Natural killer cell (primary cell): Measurements from ENCODE around the gene ARGLU1. TPM values are rescaled to one million over a fixed set of nuclear protein-coding genes. Genes with fewer than 3 reads are reported as not detected.

Experiments
- ATAC-seq, 3 donors: fragments of 150-1000 bp in 2 of 3; fragments of 200-7000 bp in 1 of 3; cut with Tn5 transposase; 1 replicate in 1 of 3; 2 replicates in 2 of 3; pipeline ENCODE4 v1.10.0; 2021; ENCODE audit warnings: mild to moderate bottlenecking in 2 of 3, moderate library complexity in 2 of 3
- DNase-seq, 2 donors: peaks; one replicate each; pipeline versions ENCODE4 v3.0.0 to v3.0.0-alpha.2; 2013 to 2021; ENCODE audit warnings: mixed read lengths in 1 of 2
- H3K27ac ChIP-seq: one replicate; pipeline ENCODE4 v1.5.1; 2013; ENCODE audit warnings: mild to moderate bottlenecking, low read length
- H3K27me3 ChIP-seq: one replicate; pipeline ENCODE4 v1.6.1; 2013; ENCODE audit warnings: low read length; ENCODE audit not compliant: control insufficient read depth, insufficient read depth
- H3K36me3 ChIP-seq: one replicate; pipeline ENCODE4 v1.6.1; 2013; ENCODE audit warnings: low read length; ENCODE audit not compliant: control insufficient read depth, insufficient read depth
- H3K4me1 ChIP-seq: one replicate; pipeline ENCODE4 v1.6.1; 2013; ENCODE audit warnings: low read length; ENCODE audit not compliant: control insufficient read depth, insufficient read depth
- H3K4me3 ChIP-seq: one replicate; pipeline ENCODE4 v1.5.1; 2013; ENCODE audit warnings: low read length
- H3K9me3 ChIP-seq: one replicate; pipeline ENCODE4 v1.6.1; 2013; ENCODE audit warnings: low read length; ENCODE audit not compliant: control insufficient read depth, insufficient read depth
- H3K27ac Mint-ChIP-seq, 2 donors: one replicate each; pipeline ENCODE4 v1.8.0; 2022; ENCODE audit warnings: mild to moderate bottlenecking in 2 of 2, mixed read lengths in 2 of 2, moderate library complexity in 1 of 2
- H3K27me3 Mint-ChIP-seq, 2 donors: one replicate each; pipeline ENCODE4 v1.8.0; 2022; ENCODE audit warnings: low read depth in 2 of 2, mixed read lengths in 2 of 2
- H3K36me3 Mint-ChIP-seq: one replicate; pipeline ENCODE4 v1.8.0; 2022; ENCODE audit warnings: mixed read lengths
- H3K4me1 Mint-ChIP-seq, 2 donors: one replicate each; pipeline ENCODE4 v1.8.0; 2022; ENCODE audit warnings: mixed read lengths in 2 of 2
- H3K4me3 Mint-ChIP-seq: one replicate; pipeline ENCODE4 v1.8.0; 2022; ENCODE audit warnings: mild to moderate bottlenecking, moderate library complexity, mixed read lengths
- H3K9me3 Mint-ChIP-seq, 2 donors: one replicate each; pipeline ENCODE4 v1.8.0; 2022; ENCODE audit warnings: mixed read lengths in 2 of 2
- CTCF ChIP-seq: fragments of 200-600 bp; IDR thresholded peaks from one replicate; pipeline ENCODE4 v1.8.0; 2022; ENCODE audit warnings: antibody characterized with exemption
- WGBS: methylation state at CpG from one replicate; pipeline ENCODE4 v1.1.7; 2013; ENCODE audit warnings: missing lambda C conversion rate; ENCODE audit not compliant: insufficient coverage; 5-methylcytosine and 5-hydroxymethylcytosine counted together
- intact Hi-C: fragments of 100-400 bp; cut with micrococcal nuclease; formaldehyde crosslinking; loops from one replicate; pipeline ENCODE4 v1.14.2; 2022
- total RNA-seq, 4 donors: library from RNA; stranded (reverse); fragments of 120-200 nt in 1 of 4; gene quantifications; one replicate each; pipeline versions ENCODE4 v1.2.3 to v1.2.4, GENCODE V29; 2013 to 2022

The ARGLU1 gene
- total RNA-seq, 3 donors from 2014 or later (not counting 1 experiment from before 2014, with no cell fraction given) = 158 to 179 (median 161) TPM

GRCh38 chr13:106493533-106494220, 74.3 kb downstream of the ARGLU1 start:
- Histone ChIP-seq H3K9me3 (no peaks in the 10 kb centered on the region), H3K4me3 (no peak overlapping the region), H3K36me3 (no peaks in the 10 kb centered on the region), H3K27ac (no peak overlapping the region), H3K4me1 (peaks cover 17% of the 10 kb centered on the region), H3K27me3 (peaks cover 18% of the 10 kb centered on the region)
- Mint-ChIP-seq H3K4me1 (peaks cover 29 to 33% of the 10 kb centered on the region in 2 donors), H3K4me3 (no peak overlapping the region), H3K36me3 (no peaks in the 10 kb centered on the region), H3K27ac (no peak overlapping the region), H3K27me3 (peaks cover 37 to 69% of the 10 kb centered on the region in 2 donors), H3K9me3 (no peaks in the 10 kb centered on the region)
- ATAC-seq = peak in 2 of 3 donors; percentile 54 to 85
- WGBS = 16% methylated on average over 16 of the region's 17 CpGs
- intact Hi-C loops = no loop called here
- no peak for TF ChIP-seq CTCF
- DNase-seq = peak in 1 of 2 donors; percentile 25

GRCh38 chr13:106492588-106493475, 75.1 kb downstream of the ARGLU1 start:
- H3K4me1 ChIP-seq = peaks cover 17% of the 10 kb centered on the region
- Mint-ChIP-seq H3K4me1 (peaks cover 26% of the 10 kb centered on the region in 2 donors), H3K27ac (no peak overlapping the region), H3K36me3 (no peaks in the 10 kb centered on the region), H3K4me3 (no peak overlapping the region), H3K9me3 (no peaks in the 10 kb centered on the region), H3K27me3 (peaks cover 33 to 61% of the 10 kb centered on the region in 2 donors)
- DNase-seq (no peak), ATAC-seq (no peak)
- no peak for TF ChIP-seq CTCF
- H3K27me3 ChIP-seq = peaks cover 18% of the 10 kb centered on the region
- H3K36me3 ChIP-seq = no peaks in the 10 kb centered on the region
- intact Hi-C loops = no loop called here
- H3K4me3 ChIP-seq = no peak overlapping the region
- WGBS = 89% methylated on average over 54 of the region's 54 CpGs
- H3K9me3 ChIP-seq = no peaks in the 10 kb centered on the region
- no peak overlapping the region for H3K27ac ChIP-seq

- no peak overlapping the region for H3K27ac Mint-ChIP-seq
- H3K4me1 Mint-ChIP-seq = peaks cover 25 to 26% of the 10 kb centered on the region in 2 donors
- H3K36me3 Mint-ChIP-seq = no peaks in the 10 kb centered on the region
- WGBS = 91% methylated on average over 14 of the region's 14 CpGs
- no peak overlapping the region for H3K27ac ChIP-seq
- no peaks in the 10 kb centered on the region for H3K9me3 Mint-ChIP-seq
- intact Hi-C loops = no loop called here
- H3K27me3 ChIP-seq = peaks cover 22% of the 10 kb centered on the region
- ATAC-seq (no peak), DNase-seq (no peak)
- H3K27me3 Mint-ChIP-seq = peaks cover 29 to 57% of the 10 kb centered on the region in 2 donors
- H3K4me3 Mint-ChIP-seq = peak overlapping the region; percentile 64
- TF ChIP-seq CTCF = no peak
- H3K36me3 ChIP-seq = no peaks in the 10 kb centered on the region
- H3K9me3 ChIP-seq = no peaks in the 10 kb centered on the region
- no peak overlapping the region for H3K4me3 ChIP-seq
- H3K4me1 ChIP-seq = peaks cover 17% of the 10 kb centered on the region
These were observed 75.9 kb downstream of the ARGLU1 start for GRCh38 chr13:106491928-106492587.

Other genes starting within 250 kb of the ARGLU1 start
- gene EFNB2, start 32.5 kb downstream of the ARGLU1 start, total RNA-seq = under 1 TPM; 0.16 to 0.33 (median 0.33) TPM